CD4-positive, alpha-beta T cell treated with Interleukin-2 at 100 ng/mL for 4 hours (primary cell): ENCODE measurements around the gene MALSU1.
A peak's percentile ranks its signal among the peaks of the same experiment; 100 is the strongest.

Experiments
- DNase-seq: peaks from one replicate; pipeline ENCODE4 v3.0.0-alpha.2; 2020; ENCODE audit warnings: low spot score

MALSU1 gene

DNA sequence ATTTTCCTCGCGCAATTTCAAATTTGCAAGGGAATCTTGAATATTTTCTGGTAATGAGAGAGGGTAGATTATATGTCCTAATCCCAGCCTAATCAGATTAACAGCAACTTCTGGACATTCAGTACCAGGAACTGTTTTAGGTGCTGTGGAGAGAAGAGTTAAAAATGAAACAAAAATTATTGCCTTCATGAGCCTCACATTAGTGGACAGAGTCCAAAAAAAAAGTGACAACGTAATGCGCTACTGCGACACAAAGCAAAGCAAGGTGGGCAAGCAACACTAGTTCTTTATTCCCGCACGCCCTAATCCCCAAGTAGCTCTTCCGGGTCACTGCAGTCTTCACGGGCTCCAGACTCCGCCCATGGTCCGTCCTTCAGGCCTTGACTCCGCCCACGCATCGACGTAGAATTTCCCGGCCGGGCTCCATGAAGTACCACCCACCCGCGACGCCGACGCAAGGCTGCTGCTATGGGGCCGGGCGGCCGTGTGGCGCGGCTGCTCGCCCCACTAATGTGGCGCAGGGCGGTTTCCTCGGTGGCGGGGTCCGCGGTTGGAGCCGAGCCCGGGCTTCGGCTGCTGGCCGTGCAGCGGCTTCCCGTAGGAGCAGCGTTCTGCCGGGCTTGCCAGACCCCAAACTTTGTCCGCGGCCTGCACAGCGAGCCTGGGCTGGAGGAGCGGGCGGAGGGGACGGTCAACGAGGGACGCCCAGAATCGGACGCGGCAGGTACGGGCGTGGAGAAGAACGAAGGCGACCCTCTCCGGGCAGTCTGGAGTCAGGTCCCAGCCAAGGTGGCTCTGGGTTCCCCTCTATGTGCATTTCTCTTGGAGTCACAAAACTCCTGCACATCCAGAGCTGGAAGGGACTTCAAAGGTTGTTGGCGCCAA is at the start of gene MALSU1:
MALSU1 (plus strand) TSS at position 455 of the 885 bp plus-strand sequence; CDS start at position 469, 14 bp downstream.
- DNase-seq: peak; percentile 96

DNA sequence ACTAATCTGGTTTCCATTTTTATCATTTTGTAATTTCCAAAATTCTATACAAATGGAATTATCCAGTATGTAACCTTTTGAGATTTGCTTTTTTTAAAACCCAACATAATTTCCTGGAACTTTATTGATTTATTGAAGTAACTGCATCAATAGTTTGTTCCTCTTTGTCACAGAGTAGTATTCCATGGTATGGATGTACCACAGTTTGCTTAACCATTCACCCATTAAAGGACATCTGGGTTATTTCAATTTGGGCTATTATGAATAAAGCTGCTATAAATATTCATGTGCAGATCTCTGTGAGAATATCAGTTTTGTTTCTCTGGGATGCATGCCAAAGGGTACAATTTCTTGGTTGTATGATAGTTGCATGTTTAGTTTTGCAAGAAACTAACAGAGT is 49.7 kb upstream of the MALSU1 start:
- no peak for DNase-seq

DNA sequence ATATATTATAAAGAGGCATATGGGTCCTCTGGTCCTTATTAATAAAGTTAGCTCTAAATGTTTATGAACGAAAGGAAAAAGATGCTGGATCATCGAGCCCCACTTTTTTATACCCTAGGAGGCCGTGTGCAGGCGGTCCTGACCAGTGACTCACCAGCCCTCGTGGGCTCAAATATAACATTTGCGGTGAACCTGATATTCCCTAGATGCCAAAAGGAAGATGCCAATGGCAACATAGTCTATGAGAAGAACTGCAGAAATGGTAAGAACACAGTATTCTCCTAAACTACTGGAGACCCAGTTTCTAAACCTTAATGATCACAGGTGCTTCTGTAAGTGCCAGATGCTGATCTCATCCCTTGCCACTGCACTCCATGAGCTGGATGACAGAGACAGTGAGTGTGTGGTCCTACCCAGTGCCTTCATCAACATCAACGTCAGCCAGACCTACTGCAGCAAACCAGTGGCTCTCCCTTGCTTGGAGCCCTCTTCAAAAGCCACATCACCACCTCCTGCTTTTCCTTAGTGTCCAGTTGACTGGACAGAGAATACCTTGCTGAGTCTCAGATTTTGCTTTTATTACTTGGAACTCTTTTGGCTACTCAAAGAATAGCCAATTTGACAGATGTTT is 45.0 kb upstream of the MALSU1 start:
- DNase-seq: no peak

DNA sequence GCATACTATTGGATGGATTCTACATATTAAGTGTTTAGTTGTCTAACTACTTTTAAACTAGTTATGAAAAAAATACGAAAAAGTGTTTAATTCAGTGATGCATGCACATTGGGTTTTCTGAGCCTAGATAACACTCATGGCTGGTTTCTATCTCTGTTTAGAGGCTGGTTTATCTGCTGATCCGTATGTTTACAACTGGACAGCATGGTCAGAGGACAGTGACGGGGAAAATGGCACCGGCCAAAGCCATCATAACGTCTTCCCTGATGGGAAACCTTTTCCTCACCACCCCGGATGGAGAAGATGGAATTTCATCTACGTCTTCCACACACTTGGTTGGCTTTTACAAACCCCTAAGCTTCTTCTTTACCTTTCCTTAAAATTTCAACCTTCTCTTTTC is 42.4 kb upstream of the MALSU1 start:
- no peak for DNase-seq

DNA sequence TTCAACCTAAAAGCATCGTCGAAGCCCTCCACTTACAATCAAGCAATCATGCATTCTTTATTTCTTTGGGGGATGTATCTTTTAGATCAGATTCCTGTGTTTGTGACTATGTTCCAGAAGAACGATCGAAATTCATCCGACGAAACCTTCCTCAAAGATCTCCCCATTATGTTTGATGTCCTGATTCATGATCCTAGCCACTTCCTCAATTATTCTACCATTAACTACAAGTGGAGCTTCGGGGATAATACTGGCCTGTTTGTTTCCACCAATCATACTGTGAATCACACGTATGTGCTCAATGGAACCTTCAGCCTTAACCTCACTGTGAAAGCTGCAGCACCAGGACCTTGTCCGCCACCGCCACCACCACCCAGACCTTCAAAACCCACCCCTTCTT is 38.8 kb upstream of the MALSU1 start:
- no peak for DNase-seq

DNA sequence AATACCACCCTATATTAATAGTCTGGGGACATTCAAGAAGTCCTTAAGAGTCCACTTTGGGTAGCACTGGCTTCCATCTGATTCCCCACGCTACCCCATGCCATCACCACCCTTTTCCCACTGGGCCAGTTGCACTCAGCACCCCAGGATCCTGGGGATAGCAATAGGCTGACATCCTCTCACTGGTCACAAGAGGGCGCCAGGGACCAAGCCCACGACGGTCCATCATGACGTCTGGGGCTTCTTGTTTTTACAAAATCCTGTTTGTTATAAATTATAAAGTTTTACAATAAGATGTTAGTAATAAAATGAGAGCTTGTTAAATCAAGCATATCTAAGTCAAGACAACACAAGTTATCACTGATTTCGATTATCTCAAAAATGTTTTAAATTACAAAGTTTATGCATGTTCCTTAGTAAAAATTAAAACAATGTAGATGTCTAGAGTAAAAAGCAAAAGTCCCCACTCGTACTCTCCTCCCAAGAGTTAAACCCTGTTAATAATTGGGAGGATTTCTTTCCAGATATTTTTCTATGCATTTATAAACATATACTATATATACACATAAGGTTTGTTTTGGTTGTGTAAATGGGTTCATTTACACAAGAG is 37.2 kb upstream of the MALSU1 start:
- peak; percentile 52 for DNase-seq

DNA sequence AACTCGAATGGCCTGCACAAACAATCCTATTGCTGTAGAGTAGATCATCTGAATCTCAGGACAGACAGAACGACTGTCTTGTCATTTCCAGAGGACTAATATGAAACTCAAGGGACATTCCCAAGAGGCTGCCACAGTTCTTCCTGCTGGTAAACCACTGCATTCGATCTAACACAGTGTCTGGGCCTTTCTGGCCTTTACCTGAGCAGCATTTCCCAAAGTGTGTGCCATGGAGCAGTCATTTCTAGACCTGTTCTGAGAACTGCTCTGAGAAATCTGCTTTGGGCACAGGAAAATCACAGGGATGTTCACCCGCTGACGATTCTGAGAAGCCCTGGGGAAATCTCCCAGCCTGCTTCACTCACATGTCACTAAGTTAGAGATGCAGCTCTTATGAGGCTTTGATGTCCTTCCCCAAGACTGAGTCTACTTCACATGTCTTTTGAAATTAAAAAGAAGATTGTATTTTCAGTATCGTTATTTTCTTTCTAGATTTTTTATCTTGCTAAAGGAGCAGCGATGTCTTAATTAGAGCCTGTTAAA is 34.2 kb upstream of the MALSU1 start:
- DNase-seq: no peak

DNA sequence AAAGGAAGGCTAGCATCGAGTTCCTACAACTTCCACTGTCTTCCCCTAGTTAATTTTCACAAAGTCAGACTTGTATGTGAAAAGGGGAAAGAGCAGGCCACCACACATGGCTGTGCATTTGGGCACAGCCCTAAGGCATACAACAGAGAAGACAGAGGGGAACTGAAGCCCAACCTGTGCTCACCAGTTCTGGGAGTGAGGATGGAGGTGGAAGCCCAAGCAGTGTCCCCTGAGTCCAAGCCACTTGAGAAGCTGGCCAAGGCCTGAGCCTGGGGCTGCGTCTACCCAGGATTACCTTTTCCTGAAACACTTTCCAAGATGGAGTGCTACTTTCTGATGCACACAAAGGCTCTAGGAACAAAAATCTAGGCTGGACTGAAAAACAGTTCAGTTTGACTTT is 32.2 kb upstream of the MALSU1 start:
- DNase-seq: no peak

DNA sequence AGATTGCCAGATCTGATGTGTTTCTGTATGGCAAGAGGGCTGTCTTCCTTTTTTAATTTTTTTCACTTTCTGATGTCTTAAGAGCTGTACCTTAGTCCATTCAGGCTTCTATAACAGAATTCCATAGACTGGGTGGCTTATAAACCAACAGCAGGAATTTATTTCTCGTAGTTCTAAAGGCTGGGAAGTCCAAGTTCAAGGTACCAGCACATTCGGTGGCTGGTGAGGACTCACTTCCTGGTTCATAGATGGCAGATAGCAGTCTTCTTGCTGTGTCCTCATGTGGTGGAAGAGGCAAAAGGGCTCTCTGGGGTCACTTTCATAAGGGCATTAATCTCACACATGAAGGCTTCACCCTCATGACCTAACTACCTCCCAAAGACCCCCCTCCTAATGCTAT is 31.8 kb upstream of the MALSU1 start:
- no peak for DNase-seq

DNA sequence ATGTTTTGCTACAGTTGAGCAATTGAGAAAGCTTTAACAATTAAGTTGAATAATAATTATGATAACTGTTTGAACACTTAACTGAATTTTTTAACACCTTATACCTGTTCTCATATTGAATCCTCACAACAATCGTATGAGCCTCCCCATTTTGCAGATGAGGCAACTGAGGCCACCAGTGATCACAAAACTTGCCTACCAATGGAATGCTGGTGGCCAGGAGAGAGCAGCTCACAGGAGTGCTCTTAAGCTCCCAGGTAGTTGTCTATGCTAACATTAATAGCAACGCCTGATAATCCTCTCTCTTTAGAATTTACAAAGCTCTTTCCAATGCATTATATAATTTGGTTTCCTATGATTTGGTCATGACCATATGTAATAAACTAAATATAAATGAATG is 31.0 kb upstream of the MALSU1 start:
- DNase-seq: no peak

DNA sequence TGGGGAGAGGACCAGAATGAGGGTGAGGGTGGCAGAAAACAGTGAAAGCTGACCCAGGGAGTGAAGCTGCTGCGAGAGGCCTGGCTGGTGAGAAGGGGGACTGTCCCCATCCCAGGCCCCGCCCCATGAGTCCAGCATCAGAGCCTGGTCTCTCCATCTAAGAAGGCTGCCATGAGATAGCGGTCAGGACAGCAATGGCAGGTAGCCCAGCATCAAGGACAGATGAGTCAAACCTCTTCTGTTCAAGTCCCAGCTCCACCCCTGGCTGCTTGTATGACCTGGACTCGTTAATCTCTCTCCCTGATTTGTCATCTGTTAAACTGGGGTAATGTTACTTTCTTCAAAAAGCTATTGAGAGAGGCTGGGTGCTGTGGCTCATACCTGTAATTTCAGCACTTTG is 30.4 kb upstream of the MALSU1 start:
- DNase-seq: no peak

DNA sequence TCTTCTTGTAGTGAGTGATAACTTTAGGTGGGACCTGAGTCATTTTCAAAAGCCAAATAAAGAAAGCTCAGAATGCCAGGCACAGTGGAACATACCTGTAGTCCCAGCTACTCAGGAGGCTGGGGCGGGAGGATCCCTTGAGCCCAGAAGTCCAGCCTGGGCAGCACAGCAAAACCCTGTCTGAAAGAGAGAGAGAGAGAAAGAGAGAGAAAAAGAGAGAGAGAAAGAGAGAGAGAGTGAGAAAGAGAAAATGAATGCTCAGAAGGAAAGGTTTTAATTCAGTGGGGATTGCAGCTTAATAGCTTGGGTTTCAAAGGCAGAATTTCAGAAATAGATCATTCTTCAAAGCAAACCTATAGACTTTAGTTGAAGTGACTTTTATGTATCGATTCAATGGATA is 26.9 kb upstream of the MALSU1 start:
- no peak for DNase-seq

DNA sequence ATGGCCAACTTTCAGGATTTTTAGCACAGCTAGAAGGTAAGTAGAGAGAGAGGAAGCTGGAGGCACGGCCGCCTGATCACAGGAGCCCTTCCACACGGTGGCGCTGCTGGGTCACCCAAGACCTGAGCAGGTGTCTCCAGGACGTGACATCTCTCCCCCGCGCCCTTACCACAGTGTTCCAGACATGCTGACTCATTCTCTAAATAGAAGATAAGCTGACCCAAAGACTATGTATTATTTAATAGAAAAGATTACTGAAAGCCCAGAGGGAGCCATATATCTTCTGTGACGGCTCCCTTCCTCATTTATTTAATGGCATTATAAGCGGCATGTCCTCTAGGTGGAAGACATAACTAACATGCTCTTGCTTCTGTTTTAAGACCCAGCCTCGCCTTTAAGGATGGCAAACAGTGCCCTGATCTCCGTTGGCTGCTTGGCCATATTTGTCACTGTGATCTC is 26.0 kb upstream of the MALSU1 start:
- peak; percentile 88 for DNase-seq

DNA sequence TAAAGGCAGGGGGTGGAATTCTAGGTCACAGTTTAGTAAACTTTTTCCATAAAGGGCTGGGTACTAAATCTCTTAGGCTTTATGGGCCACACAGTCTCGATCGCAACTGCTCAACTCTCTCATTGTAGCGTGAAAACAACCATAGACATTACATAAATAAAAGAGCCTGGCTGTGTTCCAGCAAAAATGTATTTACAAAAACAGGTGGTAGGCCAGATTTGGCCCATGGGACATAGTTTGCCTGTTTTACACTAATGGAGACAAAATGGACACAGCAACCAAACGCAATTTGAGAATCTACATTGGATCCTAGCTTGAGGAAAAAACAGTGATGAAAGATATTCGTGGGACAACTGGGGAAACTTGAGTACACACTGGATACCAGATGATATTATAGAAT is 23.2 kb upstream of the MALSU1 start:
- DNase-seq: no peak

DNA sequence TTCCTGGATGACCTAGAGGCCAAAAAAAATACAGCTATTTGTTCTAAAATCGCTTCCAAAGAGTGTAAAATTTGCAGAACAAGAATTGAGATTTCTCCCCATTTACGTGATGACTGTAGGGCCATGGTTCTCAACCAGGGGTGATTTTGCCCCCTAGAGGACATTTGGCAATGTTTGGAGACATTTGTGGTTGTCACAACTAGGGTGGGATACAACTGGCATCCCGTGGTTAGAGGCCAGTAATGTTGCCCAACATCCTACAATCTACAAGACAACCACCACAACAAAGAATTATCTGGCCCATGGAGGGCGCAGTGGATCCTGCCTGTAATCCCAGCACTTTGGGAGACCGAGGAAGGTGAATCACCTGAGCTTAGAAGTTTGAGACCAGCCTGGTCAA is 22.8 kb upstream of the MALSU1 start:
- DNase-seq: no peak

DNA sequence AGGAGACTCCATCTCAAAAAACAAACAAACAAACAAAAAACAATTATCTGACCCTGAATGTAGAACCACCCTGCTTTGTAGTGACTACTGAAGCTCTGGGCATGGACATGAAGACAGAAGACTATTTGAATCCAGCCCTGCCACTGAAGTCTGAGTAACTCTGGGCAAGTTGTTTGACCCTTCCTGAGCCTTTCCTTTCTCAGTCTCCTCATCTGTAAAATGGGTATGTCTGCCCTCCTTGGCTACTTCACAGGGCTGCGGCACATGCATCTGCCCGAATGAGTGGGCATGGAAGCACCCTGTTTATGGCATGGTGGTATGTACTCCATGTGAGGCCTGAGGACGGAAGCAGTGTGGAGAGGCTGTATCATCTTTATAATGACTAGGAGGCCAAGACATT is 22.2 kb upstream of the MALSU1 start:
- no peak for DNase-seq

DNA sequence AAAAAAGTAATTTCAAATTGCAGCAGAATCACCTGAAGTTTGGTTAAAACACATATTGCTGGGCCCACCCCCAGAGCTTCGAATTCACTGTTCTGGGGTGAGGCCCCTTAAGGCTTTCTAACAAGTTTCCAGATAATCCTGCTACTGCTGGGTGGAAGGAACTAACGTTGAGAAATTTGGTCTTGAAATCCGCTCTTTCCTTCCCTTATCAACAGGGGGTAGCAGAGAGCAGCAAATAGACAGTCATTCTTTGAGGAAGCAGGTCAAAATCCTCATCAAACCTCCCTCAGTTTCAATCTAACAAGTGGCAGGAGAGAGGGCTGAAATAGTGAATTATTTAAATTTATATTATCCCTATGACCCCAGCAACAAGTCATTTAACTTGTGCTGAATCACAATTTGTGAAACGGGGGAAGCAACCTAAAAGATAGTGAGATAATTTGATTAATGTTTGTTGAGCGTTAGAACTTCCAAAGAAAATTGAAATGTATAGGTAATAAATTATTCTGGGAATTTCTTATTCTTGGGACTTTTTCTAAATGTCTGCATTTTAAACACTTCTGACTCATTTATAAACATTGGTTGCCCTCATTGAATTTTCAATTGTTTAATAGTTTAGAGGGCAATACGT is 21.7 kb upstream of the MALSU1 start:
- DNase-seq: peak; percentile 72

DNA sequence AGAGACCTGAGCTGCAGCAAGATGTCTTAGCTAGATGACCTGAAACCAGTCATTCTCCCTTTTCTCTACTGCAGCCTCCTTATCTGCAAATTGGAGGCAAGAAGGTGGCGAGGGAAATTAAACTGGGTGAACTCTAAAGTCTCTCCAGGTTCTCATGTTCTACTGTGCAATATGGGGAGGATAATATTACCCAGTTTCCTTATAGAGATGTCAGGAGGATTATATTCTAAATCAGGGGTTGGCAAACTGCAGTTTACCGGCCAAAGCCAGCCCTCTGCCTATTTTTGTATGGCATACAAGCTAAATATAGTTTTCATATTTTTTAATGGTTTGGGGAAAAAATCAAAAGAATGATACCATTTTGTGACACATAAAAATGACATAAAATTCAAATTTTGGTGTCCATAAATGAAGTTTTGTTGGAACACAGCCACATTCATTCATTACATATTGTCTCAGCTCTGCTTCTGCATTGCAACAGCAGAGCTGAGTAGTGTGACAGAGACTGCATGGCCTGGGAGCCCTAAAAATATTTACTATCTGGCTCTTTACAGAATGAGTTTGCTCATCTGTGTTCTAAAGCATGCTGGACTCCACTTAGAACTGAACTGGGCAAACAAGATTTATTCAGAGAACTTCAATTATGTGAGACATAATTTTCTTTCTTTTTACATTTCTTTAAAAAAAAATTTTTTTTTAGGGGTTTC is 19.2 kb upstream of the MALSU1 start:
- DNase-seq: no peak

DNA sequence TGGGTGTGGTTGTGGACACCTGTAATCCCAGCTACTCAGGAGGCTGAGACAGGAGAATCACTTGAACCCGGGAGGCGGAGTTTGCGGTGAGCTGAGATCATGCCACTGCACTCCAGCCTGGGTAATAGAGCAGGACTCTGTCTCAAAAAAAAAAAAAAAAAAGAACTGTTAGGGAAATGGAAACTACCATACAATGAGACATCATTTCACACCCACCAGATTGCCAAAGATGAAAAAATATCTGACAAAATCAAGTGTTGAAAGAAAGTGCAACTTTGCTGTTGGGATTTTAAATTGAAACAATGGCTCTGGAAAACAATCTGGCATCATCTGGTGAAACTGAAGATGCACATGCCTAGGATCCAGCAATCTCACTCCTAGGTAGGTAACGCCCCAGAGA is 16.1 kb upstream of the MALSU1 start:
- DNase-seq: no peak

DNA sequence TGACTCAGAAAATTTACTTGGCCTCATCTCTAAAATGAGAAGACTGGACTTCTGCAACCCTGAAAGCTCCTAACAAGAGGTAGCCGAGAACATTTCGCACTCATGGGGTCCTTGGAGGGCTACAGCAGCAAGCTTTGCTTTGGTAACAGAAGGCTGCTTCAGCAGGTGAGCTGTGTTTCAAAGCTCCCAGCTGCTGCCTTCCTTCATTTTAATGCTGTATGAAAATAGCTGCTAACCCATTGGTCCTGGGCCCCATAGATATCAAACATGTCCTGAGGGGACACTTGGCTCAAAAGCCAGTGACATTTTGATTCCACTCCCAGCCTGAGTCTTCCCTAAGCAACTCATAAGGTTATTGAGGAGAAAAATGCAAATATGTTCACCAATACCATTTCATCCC is 14.3 kb upstream of the MALSU1 start:
- DNase-seq: no peak
